PC-9 (cell line): ENCODE data around the gene SRSF3. TPM values are rescaled to one million over a fixed set of nuclear protein-coding genes. Genes with fewer than 3 reads are reported as not detected.

Experiments used
- BruUV-seq: library from RNA; stranded (reverse); fragments of 400-500 nt; replicated peaks from 2 replicates; lab custom pipeline; 2021; lab: Mats Ljungman, UMichigan
- CTCF ChIA-PET: fragments of 300-600 bp; sonication (Branson Sonifier 250); formaldehyde crosslinking; loops from one replicate; lab custom pipeline; 2022; ENCODE audit warnings: antibody characterized with exemption; lab: Charles Lee
- POLR2A ChIA-PET: fragments of 300-600 bp; sonication (Branson Sonifier 250); formaldehyde crosslinking; loops from one replicate; lab custom pipeline; 2022; ENCODE audit warnings: antibody characterized with exemption; ENCODE audit not compliant: unreplicated experiment; lab: Charles Lee
- DNase-seq, 2 experiments: peaks; one replicate each; pipeline versions ENCODE4 v3.0.0 to v3.0.0-alpha.2; 2015 to 2022; ENCODE audit warnings: mixed read lengths in 1 of 2
- H2AFZ ChIP-seq: fragments of 200-600 bp; sonication (generic); 2 replicates; pipeline ENCODE4 v1.8.1; 2017; ENCODE audit warnings: antibody characterized with exemption
- H3F3A ChIP-seq: fragments of 200-600 bp; sonication (generic); 2 replicates; pipeline ENCODE4 v1.8.1; 2017; ENCODE audit warnings: antibody characterized with exemption, mild to moderate bottlenecking, low read depth; ENCODE audit not compliant: insufficient read depth
- H3K27ac ChIP-seq: fragments of 200-600 bp; sonication (generic); 2 replicates; pipeline ENCODE4 v1.6.1; 2016; ENCODE audit warnings: mixed run types
- H3K27me3 ChIP-seq: fragments of 200-600 bp; sonication (generic); 2 replicates; pipeline ENCODE4 v1.6.1; 2016; ENCODE audit warnings: low read depth, mixed run types; ENCODE audit not compliant: insufficient read depth
- H3K36me3 ChIP-seq: fragments of 200-600 bp; sonication (generic); 2 replicates; pipeline ENCODE4 v1.6.1; 2016; ENCODE audit warnings: low read depth, mixed run types
- H3K4me1 ChIP-seq: fragments of 200-600 bp; sonication (generic); replicated peaks from 2 replicates; pipeline ENCODE4 v1.6.1; 2016; ENCODE audit warnings: mixed run types; ENCODE audit not compliant: insufficient read depth
- H3K4me2 ChIP-seq: fragments of 200-600 bp; sonication (generic); 2 replicates; pipeline ENCODE4 v1.6.1; 2017; ENCODE audit warnings: mixed run types
- H3K4me3 ChIP-seq: fragments of 200-600 bp; sonication (generic); 2 replicates; pipeline ENCODE4 v1.6.1; 2016; ENCODE audit warnings: mixed run types
- H3K79me2 ChIP-seq: fragments of 200-600 bp; sonication (generic); 2 replicates; pipeline ENCODE4 v1.6.1; 2017; ENCODE audit warnings: low read depth, mixed run types
- H3K9me2 ChIP-seq: fragments of 200-600 bp; sonication (generic); 2 replicates; pipeline ENCODE4 v1.8.1; 2017; ENCODE audit warnings: mild to moderate bottlenecking; ENCODE audit not compliant: insufficient read depth
- H3K9me3 ChIP-seq: fragments of 200-600 bp; sonication (generic); 2 replicates; pipeline ENCODE4 v1.8.1; 2016; ENCODE audit warnings: low read depth; ENCODE audit not compliant: insufficient read depth
- H4K20me1 ChIP-seq: fragments of 200-600 bp; sonication (generic); 2 replicates; pipeline ENCODE4 v1.8.1; 2017; ENCODE audit not compliant: insufficient read depth
- CTCF ChIP-seq: fragments of 200-600 bp; sonication (generic); conservative IDR thresholded peaks from 2 replicates; pipeline ENCODE4 v1.6.1; 2017; ENCODE audit warnings: mixed run types, antibody characterized with exemption, mild to moderate bottlenecking, moderate library complexity
- EZH2 ChIP-seq: fragments of 200-600 bp; sonication (generic); IDR thresholded peaks from 2 replicates; pipeline ENCODE4 v1.8.0; 2017; ENCODE audit warnings: antibody characterized with exemption, low read depth
- intact Hi-C: fragments of 100-400 bp; cut with micrococcal nuclease; formaldehyde crosslinking; loops from one replicate; pipeline ENCODE4 v1.10.0; 2022; ENCODE audit not compliant: unreplicated experiment
- total RNA-seq: library from RNA; stranded (reverse); gene quantifications from 2 replicates; pipeline ENCODE4 v1.2.3, GENCODE V29; 2021

Gene SRSF3
- total RNA-seq, 1 experiment from 2014 or later = 278 TPM

- H3K9me3 ChIP-seq = no peaks in the 10 kb centered on the region
- H4K20me1 ChIP-seq = no peaks in the 10 kb centered on the region
- no peaks in the 10 kb centered on the region for H3F3A ChIP-seq
- H2AFZ ChIP-seq = no peak overlapping the region
- H3K27ac ChIP-seq = no peak overlapping the region
- H3K4me1 ChIP-seq = no peaks in the 10 kb centered on the region
- intact Hi-C loops = no loop called here
- CTCF ChIA-PET = no interaction called here
- POLR2A ChIA-PET = no interaction called here
- no peak for DNase-seq
- H3K4me2 ChIP-seq = no peak overlapping the region
- no TSS peak for BruUV-seq
- H3K27me3 ChIP-seq = no peaks in the 10 kb centered on the region
- no peaks in the 10 kb centered on the region for H3K79me2 ChIP-seq
- no peaks in the 10 kb centered on the region for H3K9me2 ChIP-seq
- H3K36me3 ChIP-seq = no peaks in the 10 kb centered on the region
- TF ChIP-seq CTCF (no peak), EZH2 (no peak)
- H3K4me3 ChIP-seq = no peak overlapping the region
These were observed 32.5 kb downstream of the SRSF3 start for GRCh38 chr6:36626636-36627035.

GRCh38 chr6:36627141-36627540 lies 33.0 kb downstream of the SRSF3 start:
- no peak overlapping the region for H3K27ac ChIP-seq

GRCh38 chr6:36627801-36628246 lies 33.7 kb downstream of the SRSF3 start:
- POLR2A ChIA-PET = interaction anchor here (0.8 kb wide), 1 partner anchor 55 kb away, joined by 3 read pairs; no protein-coding TSS in a partner anchor
- no peak overlapping the region for H3K4me2 ChIP-seq
- no peaks in the 10 kb centered on the region for H3K79me2 ChIP-seq
- no peaks in the 10 kb centered on the region for H3K36me3 ChIP-seq
- intact Hi-C loops = no loop called here
- no peak overlapping the region for H2AFZ ChIP-seq
- H3K4me3 ChIP-seq = no peak overlapping the region
- CTCF ChIA-PET = interaction anchor here (0.6 kb wide), 1 partner anchor 500 kb away, joined by 5 read pairs; no protein-coding TSS in a partner anchor
- DNase-seq = peak in 1 of 2 experiments; percentile 36
- TF ChIP-seq EZH2 = no peak
- TF ChIP-seq CTCF = no peak
- H3F3A ChIP-seq = no peaks in the 10 kb centered on the region
- no peaks in the 10 kb centered on the region for H4K20me1 ChIP-seq
- no peaks in the 10 kb centered on the region for H3K9me2 ChIP-seq
- H3K9me3 ChIP-seq = no peaks in the 10 kb centered on the region
- H3K27ac ChIP-seq = no peak overlapping the region
- no TSS peak for BruUV-seq
- no peaks in the 10 kb centered on the region for H3K4me1 ChIP-seq
- H3K27me3 ChIP-seq = no peaks in the 10 kb centered on the region

More at GRCh38 chr6:36627141-36627540, 33.0 kb downstream of the SRSF3 start:
- no peaks in the 10 kb centered on the region for H3K79me2 ChIP-seq
- H3K4me1 ChIP-seq = no peaks in the 10 kb centered on the region
- BruUV-seq = no TSS peak
- no peaks in the 10 kb centered on the region for H3K9me2 ChIP-seq
- no peak overlapping the region for H3K4me3 ChIP-seq
- no peak for TF ChIP-seq CTCF
- no peak for TF ChIP-seq EZH2
- H3K4me2 ChIP-seq = no peak overlapping the region
- H3K36me3 ChIP-seq = no peaks in the 10 kb centered on the region
- no peak for DNase-seq
- H3K27me3 ChIP-seq = no peaks in the 10 kb centered on the region
- H3F3A ChIP-seq = no peaks in the 10 kb centered on the region
- ChIA-PET POLR2A (no interaction called here), CTCF (no interaction called here)
- H3K9me3 ChIP-seq = no peaks in the 10 kb centered on the region
- no peaks in the 10 kb centered on the region for H4K20me1 ChIP-seq
- no peak overlapping the region for H2AFZ ChIP-seq
- intact Hi-C loops = no loop called here
